SK-N-SH (cell line): Measurements from ENCODE around the gene SPRR2D. TPM values are rescaled to one million over a fixed set of nuclear protein-coding genes. Genes with fewer than 3 reads are reported as not detected.
"Not testable (repeated sequence)": the region's sequence is repeated elsewhere in the genome, so short reads cannot be mapped to it uniquely, and the experiment has no call there.

Experiments
- CTCF ChIA-PET: fragments of 300-600, 350-600 bp; formaldehyde crosslinking; extraction: SDS; loops from one replicate; lab custom pipeline; 2021; lab: Yijun Ruan, JAX
- POLR2A ChIA-PET: fragments of 350-600 bp; sonication (Branson Sonifier 250); formaldehyde crosslinking; extraction: SDS; loops from one replicate; lab custom pipeline; 2020; ENCODE audit warnings: antibody characterized with exemption, inconsistent platforms; lab: Yijun Ruan, JAX
- DNase-seq: peaks from one replicate; pipeline ENCODE4 v3.0.0; 2012
- H2AFZ ChIP-seq: fragments of 200-600 bp; sonication (generic); 2 replicates; pipeline ENCODE4 v1.8.1; 2016; ENCODE audit warnings: antibody characterized with exemption, mild to moderate bottlenecking, low read depth
- H3F3A ChIP-seq: fragments of 200-600 bp; sonication (generic); replicated peaks from 2 replicates; pipeline ENCODE3; 2016; ENCODE audit warnings: antibody characterized with exemption, mild to moderate bottlenecking; ENCODE audit not compliant: insufficient read depth
- H3K27ac ChIP-seq, 2 experiments: fragments of 200-500 bp in 1 of 2; fragments of 200-600 bp in 1 of 2; sonication (Bioruptor generic) in 1 of 2; sonication (generic), shearing (Covaris generic) in 1 of 2; 2 replicates each; pipeline versions ENCODE4 v1.5.1 to v1.6.1; 2014 to 2016; ENCODE audit warnings: low read depth in 2 of 2, inconsistent platforms in 1 of 2, low read length in 1 of 2, mild to moderate bottlenecking in 1 of 2, mixed read lengths in 1 of 2
- H3K27me3 ChIP-seq: fragments of 200-600 bp; sonication (generic), shearing (Covaris generic); 2 replicates; pipeline ENCODE4 v1.6.1; 2016; ENCODE audit warnings: mixed run types; ENCODE audit not compliant: insufficient read depth
- H3K36me3 ChIP-seq, 2 experiments: fragments of 200-500 bp in 1 of 2; fragments of 200-600 bp in 1 of 2; sonication (Bioruptor generic) in 1 of 2; sonication (generic) in 1 of 2; replicated peaks in 1 of 2; 2 replicates each; pipeline versions ENCODE3 to v1.5.1; 2014 to 2016; ENCODE audit warnings: low read length in 1 of 2, mild to moderate bottlenecking in 1 of 2; ENCODE audit not compliant: insufficient read depth in 2 of 2, control insufficient read depth in 1 of 2
- H3K4me1 ChIP-seq, 2 experiments: fragments of 200-500 bp in 1 of 2; fragments of 200-600 bp in 1 of 2; sonication (Bioruptor generic) in 1 of 2; sonication (generic), shearing (Covaris generic) in 1 of 2; 2 replicates each; pipeline versions ENCODE4 v1.5.1 to v1.6.1; 2014 to 2016; ENCODE audit warnings: low read depth in 1 of 2, low read length in 1 of 2, mixed run types in 1 of 2; ENCODE audit not compliant: insufficient read depth in 2 of 2, control insufficient read depth in 1 of 2
- H3K4me2 ChIP-seq: fragments of 200-600 bp; sonication (generic), shearing (Covaris generic); 2 replicates; pipeline ENCODE4 v1.6.1; 2017; ENCODE audit warnings: mixed run types
- H3K4me3 ChIP-seq, 2 experiments: fragments of 200-500 bp in 1 of 2; fragments of 200-600 bp in 1 of 2; sonication (Bioruptor generic) in 1 of 2; sonication (generic), shearing (Covaris generic) in 1 of 2; 2 replicates each; pipeline versions ENCODE4 v1.5.1 to v1.8.1; 2014 to 2016; ENCODE audit warnings: low read depth in 2 of 2, inconsistent platforms in 1 of 2, low read length in 1 of 2, mild to moderate bottlenecking in 1 of 2, mixed read lengths in 1 of 2, moderate library complexity in 1 of 2
- H3K79me2 ChIP-seq: fragments of 200-600 bp; sonication (generic); 2 replicates; pipeline ENCODE4 v1.8.1; 2017; ENCODE audit warnings: mild to moderate bottlenecking; ENCODE audit not compliant: insufficient read depth
- H3K9ac ChIP-seq: fragments of 200-600 bp; sonication (generic); 2 replicates; pipeline ENCODE4 v1.6.1; 2017; ENCODE audit warnings: mixed run types
- H3K9me2 ChIP-seq: fragments of 200-600 bp; sonication (generic); 2 replicates; pipeline ENCODE4 v1.6.1; 2017; ENCODE audit warnings: mixed run types
- H3K9me3 ChIP-seq: fragments of 200-600 bp; sonication (generic); 2 replicates; pipeline ENCODE4 v1.6.1; 2017; ENCODE audit warnings: mixed run types, mild to moderate bottlenecking, moderate library complexity
- H4K20me1 ChIP-seq: fragments of 200-600 bp; sonication (generic); 2 replicates; pipeline ENCODE4 v1.6.1; 2017; ENCODE audit warnings: mild to moderate bottlenecking, mixed run types; ENCODE audit not compliant: insufficient read depth
- CHD2 ChIP-seq: fragments of 150-350 bp; IDR thresholded peaks from 2 replicates; pipeline ENCODE4 v1.6.1; 2018; ENCODE audit warnings: low read length; ENCODE audit not compliant: partially characterized antibody
- CTCF ChIP-seq: fragments of 200-600 bp; sonication (generic); IDR thresholded peaks from 2 replicates; pipeline ENCODE4 v1.6.1; 2017; ENCODE audit warnings: antibody characterized with exemption, mild to moderate bottlenecking, moderate library complexity
- EP300 ChIP-seq, 2 experiments: IDR thresholded peaks; 2 replicates each; pipeline versions ENCODE4 v1.4.0 to v1.6.1; 2012; ENCODE audit warnings: borderline replicate concordance in 1 of 2, low read depth in 1 of 2, low read length in 1 of 2
- EZH2phosphoT487 ChIP-seq: fragments of 200-600 bp; sonication (generic); IDR thresholded peaks from 2 replicates; pipeline ENCODE4 v1.6.1; 2017; ENCODE audit warnings: low read depth, mixed run types, mild to moderate bottlenecking, antibody characterized with exemption, moderate library complexity, borderline replicate concordance
- FOXJ3 ChIP-seq: sonication (generic); formaldehyde crosslinking; IDR thresholded peaks from 2 replicates; pipeline ENCODE4 v1.5.1; 2020; ENCODE audit warnings: mild to moderate bottlenecking, missing genetic modification reagents
- MEF2A ChIP-seq: IDR thresholded peaks from 2 replicates; pipeline ENCODE4 v1.4.0; 2012; ENCODE audit warnings: low read depth, borderline replicate concordance
- MXI1 ChIP-seq: IDR thresholded peaks from 2 replicates; pipeline ENCODE4 v1.6.1; 2012; ENCODE audit warnings: mild to moderate bottlenecking, low read depth, low read length, improper control_type of control experiment
- NFIC ChIP-seq: IDR thresholded peaks from 2 replicates; pipeline ENCODE4 v1.4.0; 2012; ENCODE audit warnings: borderline replicate concordance
- RFX5 ChIP-seq: IDR thresholded peaks from 2 replicates; pipeline ENCODE4 v1.6.1; 2012; ENCODE audit warnings: mild to moderate bottlenecking, improper control_type of control experiment, low read length
- TEAD4 ChIP-seq: IDR thresholded peaks from 2 replicates; pipeline ENCODE4 v1.4.0; 2012; ENCODE audit warnings: mild to moderate bottlenecking, borderline replicate concordance; ENCODE audit not compliant: insufficient read depth
- WGBS: methylation state at CpG from one replicate; pipeline ENCODE4 v1.1.6; 2017; ENCODE audit warnings: low lambda C conversion rate; 5-methylcytosine and 5-hydroxymethylcytosine counted together
- polyA plus RNA-seq, 3 experiments: library from polyadenylated mRNA; depleted of rRNA; stranded (reverse); fragments of >200 nt; gene quantifications; 2 replicates each; pipeline ENCODE4 v1.2.3, GENCODE V29; 2012
- TF ChIP-seq, protein P1 (sequence below): fragments of 150-350 bp; IDR thresholded peaks from 2 replicates; pipeline ENCODE4 v1.6.1; 2016; ENCODE audit warnings: mild to moderate bottlenecking, low read depth, low read length
- TF ChIP-seq, protein P2 (sequence below): IDR thresholded peaks from 2 replicates; pipeline ENCODE4 v1.4.0; 2012; ENCODE audit warnings: low read depth, borderline replicate concordance

The SPRR2D gene
- polyA plus RNA-seq, 1 of the 3 experiments (the other 2 are of a cell fraction) = not detected

- POLR2A ChIA-PET = no interaction called here
- DNase-seq = no peak
- TF ChIP-seq RFX5 = no peak
- no peak for TF ChIP-seq EZH2phosphoT487
- TF ChIP-seq, protein P1, sequence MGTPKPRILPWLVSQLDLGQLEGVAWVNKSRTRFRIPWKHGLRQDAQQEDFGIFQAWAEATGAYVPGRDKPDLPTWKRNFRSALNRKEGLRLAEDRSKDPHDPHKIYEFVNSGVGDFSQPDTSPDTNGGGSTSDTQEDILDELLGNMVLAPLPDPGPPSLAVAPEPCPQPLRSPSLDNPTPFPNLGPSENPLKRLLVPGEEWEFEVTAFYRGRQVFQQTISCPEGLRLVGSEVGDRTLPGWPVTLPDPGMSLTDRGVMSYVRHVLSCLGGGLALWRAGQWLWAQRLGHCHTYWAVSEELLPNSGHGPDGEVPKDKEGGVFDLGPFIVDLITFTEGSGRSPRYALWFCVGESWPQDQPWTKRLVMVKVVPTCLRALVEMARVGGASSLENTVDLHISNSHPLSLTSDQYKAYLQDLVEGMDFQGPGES = no peak
- no peak for TF ChIP-seq FOXJ3 (CRISPR knock-in tag)
- TF ChIP-seq NFIC = no peak
- TF ChIP-seq EP300 (IDR thresholded peaks at IDR 0.05; ENCODE audit: borderline replicate concordance in 1 of 2, low read depth in 1 of 2, low read length in 1 of 2) = no peak
- TF ChIP-seq, protein P2, sequence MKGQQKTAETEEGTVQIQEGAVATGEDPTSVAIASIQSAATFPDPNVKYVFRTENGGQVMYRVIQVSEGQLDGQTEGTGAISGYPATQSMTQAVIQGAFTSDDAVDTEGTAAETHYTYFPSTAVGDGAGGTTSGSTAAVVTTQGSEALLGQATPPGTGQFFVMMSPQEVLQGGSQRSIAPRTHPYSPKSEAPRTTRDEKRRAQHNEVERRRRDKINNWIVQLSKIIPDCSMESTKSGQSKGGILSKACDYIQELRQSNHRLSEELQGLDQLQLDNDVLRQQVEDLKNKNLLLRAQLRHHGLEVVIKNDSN = no peak
- TF ChIP-seq MEF2A = no peak
- TF ChIP-seq CHD2 = no peak
- TF ChIP-seq, all 33 proteins: peak for 0
- no peak within 1 kb of the TSS for H3K4me2 ChIP-seq
- H3K36me3 ChIP-seq = no peaks in the 10 kb centered on the region
- H4K20me1 ChIP-seq = no peaks in the 10 kb centered on the region
- H3K9ac ChIP-seq = no peak within 1 kb of the TSS
- H3K9me2 ChIP-seq = no peaks in the 10 kb centered on the region
- H3K4me1 ChIP-seq = no peaks in the 10 kb centered on the region
- 0% methylated on average over 2 of the region's 2 CpGs for WGBS
- no peaks in the 10 kb centered on the region for H3K79me2 ChIP-seq
- H3K27ac ChIP-seq = no peak within 1 kb of the TSS
- no peak within 1 kb of the TSS for H3K4me3 ChIP-seq
- no peaks in the 10 kb centered on the region for H3F3A ChIP-seq
- no peaks in the 10 kb centered on the region for H3K27me3 ChIP-seq
- H3K9me3 ChIP-seq = no peaks in the 10 kb centered on the region
- H2AFZ ChIP-seq = no peak within 1 kb of the TSS
- CTCF ChIA-PET = interaction anchor here (1.0 kb wide), 1 partner anchor 17 kb away, joined by 3 read pairs; the partner anchor contains the start of gene SPRR2D
Observed at GRCh38 chr1:153057375-153057774, 16.5 kb upstream of the SPRR2D start, which contains the start of gene SPRR2A. TSS of gene SPRR2A (minus strand) at chr1:153057512. CDS start at chr1:153056735, 777 bp downstream.

GRCh38 chr1:153056111-153056510 lies 15.2 kb upstream of the SPRR2D start:
- H3K4me2 ChIP-seq, POLR2A ChIA-PET, H3K79me2 ChIP-seq, H3K4me3 ChIP-seq, H3K36me3 ChIP-seq, H3F3A ChIP-seq, CTCF ChIA-PET, DNase-seq, H3K9me3 ChIP-seq, H4K20me1 ChIP-seq, H3K4me1 ChIP-seq, H3K27ac ChIP-seq, H2AFZ ChIP-seq, H3K27me3 ChIP-seq, H3K9ac ChIP-seq, H3K9me2 ChIP-seq: not testable (repeated sequence)
- 0% methylated on average over 3 of the region's 3 CpGs for WGBS

DNA sequence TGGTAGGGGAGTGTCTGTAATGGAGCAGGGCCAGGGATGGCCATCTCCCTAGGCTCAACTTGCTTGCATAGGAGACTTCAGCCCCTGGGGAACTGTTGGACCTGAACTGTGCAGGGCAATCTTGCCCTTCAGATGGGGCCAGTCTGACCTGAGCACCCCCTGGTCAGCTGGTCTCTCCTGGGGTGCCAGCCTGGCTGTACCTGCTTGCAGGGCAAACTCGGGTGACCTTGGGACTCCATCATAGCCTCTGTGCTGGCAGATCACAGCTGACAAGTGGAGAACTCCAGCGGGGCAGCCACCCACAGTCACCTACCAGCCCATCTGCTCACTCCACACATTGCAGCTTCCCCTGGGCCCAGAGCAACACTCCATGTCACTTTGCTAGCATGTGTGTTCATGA lies 8.3 kb upstream of the SPRR2D start:
- TF ChIP-seq EZH2phosphoT487 = no peak
- TF ChIP-seq TEAD4 = no peak
- TF ChIP-seq RFX5 = no peak
- TF ChIP-seq CTCF = no peak
- no peak for TF ChIP-seq NFIC
- TF ChIP-seq MXI1 = no peak
- H3K9me2 ChIP-seq = peaks cover 5% of the 10 kb centered on the region; the same call in 1 of the 2 replicates
- no peak overlapping the region for H3K4me3 ChIP-seq
- no peaks in the 10 kb centered on the region for H4K20me1 ChIP-seq
- WGBS = 0% methylated on average over 2 of the region's 2 CpGs
- ChIA-PET POLR2A (no interaction called here), CTCF (no interaction called here)
- H3F3A ChIP-seq = no peaks in the 10 kb centered on the region
- H3K9me3 ChIP-seq = no peaks in the 10 kb centered on the region
- no peaks in the 10 kb centered on the region for H3K36me3 ChIP-seq
- H3K4me1 ChIP-seq = no peaks in the 10 kb centered on the region
- no peak overlapping the region for H3K9ac ChIP-seq
- no peak overlapping the region for H2AFZ ChIP-seq
- no peak overlapping the region for H3K4me2 ChIP-seq
- H3K79me2 ChIP-seq = no peaks in the 10 kb centered on the region
- no peaks in the 10 kb centered on the region; the same call in 1 of the 2 replicates for H3K27me3 ChIP-seq
- H3K27ac ChIP-seq = no peak overlapping the region
- no peak for DNase-seq
